Neuronal stem cell (in vitro differentiated cells): ENCODE measurements around the gene SSBP1. TPM values are rescaled to one million over a fixed set of nuclear protein-coding genes. Genes with fewer than 3 reads are reported as not detected.

ENCODE experiments used
- DNase-seq: peaks from one replicate; pipeline ENCODE4 v3.0.0-alpha.2; 2013; ENCODE audit warnings: low spot score
- H2AFZ ChIP-seq: one replicate; pipeline ENCODE4 v1.6.1; 2013; ENCODE audit warnings: mild to moderate bottlenecking, low read length, inconsistent platforms
- H2AK5ac ChIP-seq: 2 replicates; pipeline ENCODE4 v1.6.1; 2013; ENCODE audit warnings: low read depth, mild to moderate bottlenecking, inconsistent platforms, low read length, moderate library complexity, mixed read lengths
- H2BK120ac ChIP-seq: 2 replicates; pipeline ENCODE4 v1.6.1; 2013; ENCODE audit warnings: low read depth, mild to moderate bottlenecking, inconsistent platforms, low read length, moderate library complexity, mixed read lengths
- H2BK12ac ChIP-seq: one replicate; pipeline ENCODE4 v1.6.1; 2013; ENCODE audit warnings: low read length, inconsistent platforms
- H2BK15ac ChIP-seq: 2 replicates; pipeline ENCODE4 v1.6.1; 2013; ENCODE audit warnings: mild to moderate bottlenecking, low read length, inconsistent platforms, mixed read lengths
- H2BK5ac ChIP-seq: one replicate; pipeline ENCODE4 v1.6.1; 2013; ENCODE audit warnings: inconsistent platforms, mild to moderate bottlenecking, low read length, moderate library complexity
- H3K14ac ChIP-seq: one replicate; pipeline ENCODE4 v1.6.1; 2013; ENCODE audit warnings: low read length, inconsistent platforms
- H3K18ac ChIP-seq: 2 replicates; pipeline ENCODE4 v1.6.1; 2013; ENCODE audit warnings: low read length, inconsistent platforms
- H3K23ac ChIP-seq: 2 replicates; pipeline ENCODE4 v1.6.1; 2013; ENCODE audit warnings: low read depth, mild to moderate bottlenecking, mixed read lengths, low read length, inconsistent platforms; ENCODE audit not compliant: poor library complexity
- H3K27ac ChIP-seq: replicated peaks from 3 replicates; pipeline ENCODE4 v1.5.1; 2013; ENCODE audit warnings: low read length, inconsistent platforms
- H3K27me3 ChIP-seq, 3 experiments: 2 replicates each; pipeline ENCODE4 v1.6.1; 2013; ENCODE audit warnings: low read length in 3 of 3, mild to moderate bottlenecking in 2 of 3, inconsistent platforms in 1 of 3, low read depth in 1 of 3, mixed read lengths in 1 of 3, moderate library complexity in 1 of 3; ENCODE audit not compliant: control insufficient read depth in 3 of 3, insufficient read depth in 3 of 3
- H3K36me3 ChIP-seq, 2 donors: replicated peaks in 1 of 2; 2 replicates each; pipeline ENCODE4 v1.6.1; 2013; ENCODE audit warnings: low read length in 2 of 2; ENCODE audit not compliant: control insufficient read depth in 2 of 2, insufficient read depth in 2 of 2
- H3K4ac ChIP-seq: 2 replicates; pipeline ENCODE4 v1.6.1; 2013; ENCODE audit warnings: inconsistent platforms, mild to moderate bottlenecking, low read length, moderate library complexity
- H3K4me1 ChIP-seq, 2 donors: 1 replicate in 1 of 2; 2 replicates in 1 of 2; pipeline ENCODE4 v1.6.1; 2013; ENCODE audit warnings: low read length in 2 of 2, low read depth in 1 of 2; ENCODE audit not compliant: control insufficient read depth in 2 of 2, insufficient read depth in 1 of 2
- H3K4me2 ChIP-seq: one replicate; pipeline ENCODE4 v1.6.1; 2013; ENCODE audit warnings: mild to moderate bottlenecking, low read length, inconsistent platforms; ENCODE audit not compliant: insufficient read depth, poor library complexity, severe bottlenecking
- H3K4me3 ChIP-seq, 2 donors: 2 replicates each; pipeline ENCODE4 v1.5.1; 2013; ENCODE audit warnings: low read length in 2 of 2, mild to moderate bottlenecking in 2 of 2, inconsistent platforms in 1 of 2, moderate library complexity in 1 of 2
- H3K79me1 ChIP-seq: one replicate; pipeline ENCODE4 v1.6.1; 2013; ENCODE audit warnings: low read depth, mild to moderate bottlenecking, inconsistent platforms, low read length, moderate library complexity
- H3K9ac ChIP-seq: one replicate; pipeline ENCODE4 v1.6.1; 2013; ENCODE audit warnings: mild to moderate bottlenecking, low read depth, low read length, inconsistent platforms; ENCODE audit not compliant: poor library complexity
- H3K9me3 ChIP-seq, 2 donors: replicated peaks in 1 of 2; 2 replicates each; pipeline versions ENCODE3 to v1.6.1; 2013; ENCODE audit warnings: low read length in 2 of 2, mild to moderate bottlenecking in 2 of 2, inconsistent platforms in 1 of 2, low read depth in 1 of 2, mixed read lengths in 1 of 2, moderate library complexity in 1 of 2; ENCODE audit not compliant: control insufficient read depth in 2 of 2, insufficient read depth in 1 of 2
- H4K8ac ChIP-seq: one replicate; pipeline ENCODE4 v1.6.1; 2013; ENCODE audit warnings: low read depth, mild to moderate bottlenecking, inconsistent platforms, low read length, moderate library complexity
- H4K91ac ChIP-seq: one replicate; pipeline ENCODE4 v1.6.1; 2013; ENCODE audit warnings: low read length, low read depth, mild to moderate bottlenecking, inconsistent platforms; ENCODE audit not compliant: poor library complexity
- WGBS, 2 donors: extraction: QIAGEN DNeasy Blood & Tissue Kit; methylation state at CpG; one replicate each; pipeline ENCODE4 v1.1.7; 2013; ENCODE audit warnings: missing lambda C conversion rate in 2 of 2, mixed read lengths in 1 of 2; ENCODE audit not compliant: insufficient read length in 2 of 2, insufficient replicate concordance in 1 of 2; ENCODE audit errors: extremely low coverage in 2 of 2; 5-methylcytosine and 5-hydroxymethylcytosine counted together
- small RNA-seq: library from polyadenylated mRNA; stranded (forward); fragments of <200 nt; extraction: miRNeasy Mini kit (QIAGEN cat#:217004); gene quantifications from one replicate; pipeline ENCODE3, GENCODE V24; 2013; ENCODE audit not compliant: insufficient read depth

SSBP1 gene

DNA sequence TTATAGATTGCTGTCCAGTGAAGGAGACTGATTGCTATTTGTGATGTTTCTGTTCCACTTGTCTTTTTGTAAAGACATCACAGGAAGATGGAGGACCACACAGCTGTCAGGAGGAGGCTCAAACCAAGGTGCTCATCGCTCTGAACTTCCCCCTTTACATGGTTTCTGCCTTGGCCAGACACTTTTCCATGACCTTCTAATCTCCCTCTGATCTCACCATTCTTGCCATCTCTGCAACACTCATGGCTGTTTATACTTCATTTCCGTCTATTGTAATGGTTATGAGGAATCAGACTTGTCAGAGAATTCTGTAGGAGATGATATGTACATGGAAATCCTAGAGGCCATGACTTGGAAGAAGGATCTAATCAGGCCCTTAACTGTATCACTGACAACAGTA is 50.1 kb downstream of the SSBP1 start:
- no peak overlapping the region for H2AK5ac ChIP-seq
- no peak overlapping the region for H3K4ac ChIP-seq
- no peak overlapping the region for H3K4me3 ChIP-seq
- no peaks in the 10 kb centered on the region for H3K27me3 ChIP-seq
- no peak overlapping the region for H2BK120ac ChIP-seq
- H3K36me3 ChIP-seq: peaks cover 9 to 29% of the 10 kb centered on the region in 2 donors
- no peak overlapping the region for H3K18ac ChIP-seq
- H3K9ac ChIP-seq: no peak overlapping the region
- no peaks in the 10 kb centered on the region for H3K4me1 ChIP-seq
- H2BK12ac ChIP-seq: no peak overlapping the region
- no peak overlapping the region for H3K27ac ChIP-seq
- H4K8ac ChIP-seq: no peak overlapping the region
- no CpG with 5 or more reads among the region's 2 CpGs for WGBS, 2 donors
- no peak overlapping the region for H3K14ac ChIP-seq
- H3K9me3 ChIP-seq: no peaks in the 10 kb centered on the region
- H2BK5ac ChIP-seq: no peak overlapping the region
- no peak for DNase-seq
- H3K79me1 ChIP-seq: no peaks in the 10 kb centered on the region
- H2AFZ ChIP-seq: no peak overlapping the region
- no peak overlapping the region for H2BK15ac ChIP-seq
- no peak overlapping the region for H3K4me2 ChIP-seq
- H3K23ac ChIP-seq: no peak overlapping the region
- H4K91ac ChIP-seq: no peak overlapping the region

DNA sequence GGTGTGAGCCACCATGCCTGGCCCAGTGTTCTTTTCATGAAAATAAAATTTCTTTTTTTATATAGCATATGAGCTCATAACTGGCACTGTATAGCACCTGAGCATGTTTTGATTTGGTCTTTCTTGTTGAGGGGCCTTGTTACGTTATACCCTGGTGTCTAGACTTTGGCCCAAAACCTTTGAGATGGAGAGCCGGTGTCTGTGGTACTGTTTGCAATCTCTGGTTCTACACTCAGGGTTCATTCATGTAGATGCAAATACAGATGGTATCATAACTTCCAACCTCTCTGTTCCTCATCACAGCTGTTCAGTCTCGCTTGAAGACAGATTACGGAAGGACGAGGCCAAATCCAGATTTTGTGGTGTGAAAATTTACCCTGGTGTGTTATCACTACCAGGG is 51.8 kb downstream of the SSBP1 start, which contains the start of gene TAS2R5:
TSS of gene TAS2R5 (plus strand) at position 301 of the 400 bp plus-strand sequence. CDS start 145 bp downstream, outside the sequence.
- Histone ChIP-seq H4K8ac (no peak within 1 kb of the TSS), H3K9ac (no peak within 1 kb of the TSS), H3K27me3 (no peaks in the 10 kb centered on the region), H3K23ac (no peak within 1 kb of the TSS), H3K4me1 (no peaks in the 10 kb centered on the region), H3K14ac (no peak within 1 kb of the TSS), H2AK5ac (no peak within 1 kb of the TSS), H3K18ac (no peak within 1 kb of the TSS), H2AFZ (no peak within 1 kb of the TSS), H3K9me3 (no peaks in the 10 kb centered on the region), H2BK15ac (no peak within 1 kb of the TSS), H4K91ac (no peak within 1 kb of the TSS), H3K36me3 (peaks cover 9 to 29% of the 10 kb centered on the region in 2 donors), H3K27ac (no peak within 1 kb of the TSS), H2BK5ac (no peak within 1 kb of the TSS), H3K4me3 (no peak within 1 kb of the TSS), H3K4ac (no peak within 1 kb of the TSS), H3K4me2 (no peak within 1 kb of the TSS), H2BK12ac (no peak within 1 kb of the TSS), H3K79me1 (no peaks in the 10 kb centered on the region), H2BK120ac (no peak within 1 kb of the TSS)
- WGBS, 2 donors: no CpG with 5 or more reads among the region's 5 CpGs
- DNase-seq: no peak

DNA sequence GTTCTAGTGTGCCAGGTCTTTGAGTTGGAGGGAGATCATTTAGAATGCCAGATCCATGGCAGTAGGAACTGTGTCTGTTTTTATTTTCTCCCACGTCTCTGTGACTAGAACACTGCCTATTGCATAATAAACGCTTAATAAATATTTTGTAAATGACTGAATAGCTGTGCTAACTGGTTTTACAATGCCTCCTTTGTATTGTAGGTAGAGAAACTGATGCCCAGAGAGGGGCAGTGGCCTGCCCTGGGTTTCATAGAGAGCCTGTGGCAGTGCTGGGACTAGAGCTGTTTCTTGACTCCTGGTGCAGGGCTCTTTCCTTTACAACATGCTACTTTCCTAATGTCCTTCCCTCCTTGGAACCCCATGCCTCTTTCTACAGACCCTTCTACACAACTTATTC is 54.4 kb downstream of the SSBP1 start:
- Histone ChIP-seq H3K23ac (no peak overlapping the region), H3K9ac (no peak overlapping the region), H3K4me3 (no peak overlapping the region), H3K4me1 (no peaks in the 10 kb centered on the region), H2AK5ac (no peak overlapping the region), H3K9me3 (no peaks in the 10 kb centered on the region), H3K14ac (no peak overlapping the region), H3K18ac (no peak overlapping the region), H3K36me3 (peaks cover 9 to 25% of the 10 kb centered on the region in 2 donors), H2BK120ac (no peak overlapping the region), H3K27me3 (no peaks in the 10 kb centered on the region), H2BK5ac (no peak overlapping the region), H2AFZ (no peak overlapping the region), H4K8ac (no peak overlapping the region), H3K4ac (no peak overlapping the region), H2BK12ac (no peak overlapping the region), H3K27ac (no peak overlapping the region), H4K91ac (no peak overlapping the region), H3K4me2 (no peak overlapping the region), H2BK15ac (no peak overlapping the region), H3K79me1 (no peaks in the 10 kb centered on the region)
- DNase-seq: no peak
- no CpG with 5 or more reads among the region's 2 CpGs for WGBS, 2 donors

Small RNA genes within 50 kb of the gene (small RNA-seq; reads per million reads assigned to genes)
- not detected for gene RNU1-82P
